ENCODE measurements around the gene COL25A1. TPM values are rescaled to one million over a fixed set of nuclear protein-coding genes. Genes with fewer than 3 reads are reported as not detected.

COL25A1 gene
- total RNA-seq, 4 donors from 2014 or later: 2.5 TPM; not detected in 3

DNA sequence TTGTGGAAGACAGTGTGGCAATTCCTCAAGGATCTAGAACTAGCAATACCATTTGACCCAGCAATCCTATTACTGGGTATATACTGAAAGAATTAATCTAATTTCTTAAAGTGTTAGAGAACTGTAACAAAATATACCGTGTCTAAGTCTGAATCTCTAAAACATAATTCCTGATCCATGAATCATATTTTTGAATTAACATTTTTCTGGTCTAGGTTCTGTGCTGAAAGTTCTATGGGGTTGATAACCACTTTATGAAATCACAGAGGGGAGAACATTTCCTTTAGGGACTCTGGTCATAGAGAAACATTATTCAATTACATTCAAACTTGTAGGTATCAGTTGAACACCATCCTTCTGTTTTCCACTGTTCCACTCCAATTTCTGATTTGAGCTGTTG lies 447.7 kb downstream of the COL25A1 start:
- Histone ChIP-seq H3K4me3 (no peak overlapping the region), H3K4me1 (no peaks in the 10 kb centered on the region), H3K9me3 (no peaks in the 10 kb centered on the region), H3K36me3 (no peaks in the 10 kb centered on the region), H3K27me3 (no peaks in the 10 kb centered on the region), H3K27ac (no peak overlapping the region)
- DNase-seq: no peak
- no peak for TF ChIP-seq POLR2A (IDR thresholded peaks at IDR 0.05)
- no peak for TF ChIP-seq CTCF (IDR thresholded peaks at IDR 0.05)

- Histone ChIP-seq H3K27me3 (no peaks in the 10 kb centered on the region), H3K9me3 (no peaks in the 10 kb centered on the region), H3K4me3 (no peak overlapping the region), H3K27ac (no peak overlapping the region), H3K36me3 (no peaks in the 10 kb centered on the region), H3K4me1 (no peaks in the 10 kb centered on the region)
- TF ChIP-seq CTCF (IDR thresholded peaks at IDR 0.05) (no peak), POLR2A (IDR thresholded peaks at IDR 0.05) (no peak)
- no peak for DNase-seq
These were observed 449.8 kb downstream of the COL25A1 start for GRCh38 chr4:108852691-108853090.

DNA sequence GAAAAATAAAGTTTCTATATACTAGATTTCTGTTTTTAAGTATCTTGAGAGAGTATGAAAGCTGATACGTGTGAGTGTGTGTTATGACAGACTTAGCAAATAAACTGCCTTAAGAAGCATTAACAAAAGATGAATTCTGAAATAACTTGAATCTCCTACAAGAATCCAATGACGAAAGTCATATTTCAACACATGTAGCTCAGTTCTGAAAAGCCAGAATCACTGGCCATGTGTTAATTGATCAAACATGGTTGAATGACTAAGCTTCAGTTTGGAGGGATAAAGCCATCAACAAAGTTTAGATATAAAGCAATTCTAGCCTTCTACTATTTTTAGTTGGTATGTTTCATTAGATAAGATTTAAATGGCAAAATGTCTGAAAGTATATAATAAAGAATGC lies 451.1 kb downstream of the COL25A1 start:
- Histone ChIP-seq H3K4me3 (no peak overlapping the region), H3K4me1 (no peaks in the 10 kb centered on the region), H3K9me3 (no peaks in the 10 kb centered on the region), H3K36me3 (no peaks in the 10 kb centered on the region), H3K27ac (no peak overlapping the region), H3K27me3 (no peaks in the 10 kb centered on the region)
- DNase-seq: no peak
- TF ChIP-seq CTCF (IDR thresholded peaks at IDR 0.05) (no peak), POLR2A (IDR thresholded peaks at IDR 0.05) (no peak)

DNA sequence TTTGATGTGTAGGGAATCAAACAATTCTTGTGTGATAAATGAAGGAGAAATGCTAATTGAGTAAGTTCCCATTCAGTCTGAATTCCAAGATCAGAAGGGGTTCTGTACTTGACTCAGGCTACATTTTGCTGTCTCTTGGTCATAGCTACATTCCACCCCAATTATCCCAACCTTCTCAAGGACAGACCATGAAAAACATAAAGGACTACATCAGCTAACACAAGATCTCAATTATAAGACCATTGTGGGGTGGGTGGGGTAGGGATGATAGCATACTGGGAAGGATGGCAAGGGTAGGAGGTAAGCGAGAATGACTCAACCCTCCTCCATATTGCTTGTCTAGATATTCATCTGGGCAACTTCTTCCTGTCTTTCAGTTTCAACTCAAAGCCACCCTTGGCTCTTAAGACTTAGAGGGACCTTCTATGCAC lies 452.2 kb downstream of the COL25A1 start:
- TF ChIP-seq POLR2A (IDR thresholded peaks at IDR 0.05) (no peak), CTCF (IDR thresholded peaks at IDR 0.05) (no peak)
- Histone ChIP-seq H3K4me3 (no peak overlapping the region), H3K9me3 (no peaks in the 10 kb centered on the region)

GRCh38 chr4:108849611-108850168 lies 452.8 kb downstream of the COL25A1 start:
- Histone ChIP-seq H3K9me3 (no peaks in the 10 kb centered on the region), H3K4me3 (no peak overlapping the region), H3K36me3 (no peaks in the 10 kb centered on the region), H3K27ac (no peak overlapping the region), H3K4me1 (no peaks in the 10 kb centered on the region), H3K27me3 (no peaks in the 10 kb centered on the region)
- TF ChIP-seq CTCF (IDR thresholded peaks at IDR 0.05): no peak
- no peak for TF ChIP-seq POLR2A (IDR thresholded peaks at IDR 0.05)
- DNase-seq: no peak

More for the DNA sequence above, 452.2 kb downstream of the COL25A1 start:
- no peak for DNase-seq
- Histone ChIP-seq H3K27ac (no peak overlapping the region), H3K36me3 (no peaks in the 10 kb centered on the region), H3K27me3 (no peaks in the 10 kb centered on the region), H3K4me1 (no peaks in the 10 kb centered on the region)

DNA sequence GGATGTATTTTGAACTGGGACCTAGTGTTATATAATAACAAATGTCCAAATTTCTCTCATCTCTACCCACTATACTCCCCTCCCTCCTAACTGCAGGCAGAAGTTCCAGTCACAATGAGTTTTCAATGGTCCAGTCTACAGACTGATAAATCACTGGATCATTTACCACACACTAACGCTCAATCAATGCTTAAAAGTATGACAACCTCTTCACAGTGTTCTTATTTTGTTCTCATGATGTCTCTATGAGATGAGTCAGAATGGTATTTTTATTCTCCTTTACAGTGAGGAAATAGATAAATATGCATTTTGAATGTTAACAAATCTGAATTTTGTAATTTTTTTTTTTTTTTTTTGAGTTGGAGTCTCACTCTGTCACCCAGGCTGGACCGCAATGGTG lies 455.9 kb downstream of the COL25A1 start:
- no peak overlapping the region for H3K27ac ChIP-seq
- no peak for DNase-seq
- H3K4me3 ChIP-seq: no peak overlapping the region
- TF ChIP-seq POLR2A (IDR thresholded peaks at IDR 0.05): no peak
- no peak for TF ChIP-seq CTCF (IDR thresholded peaks at IDR 0.05)
- no peaks in the 10 kb centered on the region for H3K27me3 ChIP-seq
- H3K36me3 ChIP-seq: no peaks in the 10 kb centered on the region
- no peaks in the 10 kb centered on the region for H3K4me1 ChIP-seq
- H3K9me3 ChIP-seq: no peaks in the 10 kb centered on the region
